ENCODE measurements around the gene CACNA2D3. TPM values are rescaled to one million over a fixed set of nuclear protein-coding genes. Genes with fewer than 3 reads are reported as not detected.

The CACNA2D3 gene
- total RNA-seq, 6 donors from 2014 or later, result 2.9 to 16.8 (median 4.9) TPM

DNA sequence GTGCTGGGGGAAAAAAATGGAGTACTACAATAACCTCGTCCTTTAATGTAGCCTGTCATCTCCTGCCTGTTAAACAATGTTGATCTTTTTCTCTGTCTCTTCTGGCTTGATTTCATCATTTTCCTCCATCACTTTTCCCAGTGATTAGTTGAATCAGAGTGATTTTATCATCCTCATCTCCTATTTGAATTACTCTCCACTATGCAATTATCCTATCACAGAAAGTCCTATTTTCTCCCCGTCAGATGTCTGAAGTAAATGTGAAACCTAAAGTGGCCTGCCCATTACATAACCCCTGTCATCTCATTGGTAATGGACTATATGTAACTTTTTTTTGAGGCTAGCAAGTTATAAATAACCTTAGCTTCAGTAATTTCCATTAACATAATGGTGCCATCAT, 201.8 kb downstream of the CACNA2D3 start:
- H3K4me1 ChIP-seq, result no peaks in the 10 kb centered on the region
- no peaks in the 10 kb centered on the region for H3K36me3 ChIP-seq
- 81 to 84% methylated on average over 2 of the region's 2 CpGs for WGBS, 2 donors
- no peak overlapping the region for H3K27ac ChIP-seq
- ATAC-seq (ENCODE audit: low FRiP score in 2 of 2), result no peak
- H3K27me3 ChIP-seq, result no peaks in the 10 kb centered on the region
- no peak overlapping the region for H3K4me3 ChIP-seq
- no peaks in the 10 kb centered on the region for H3K9me3 ChIP-seq
- TF ChIP-seq CTCF (IDR thresholded peaks at IDR 0.05) (no peak), POLR2AphosphoS5 (IDR thresholded peaks at IDR 0.05) (no peak), EP300 (IDR thresholded peaks at IDR 0.05) (no peak), POLR2A (IDR thresholded peaks at IDR 0.05) (no peak)
- no peak for DNase-seq

GRCh38 chr3:54326951-54327350, 204.6 kb downstream of the CACNA2D3 start:
- no peak overlapping the region for H3K4me3 ChIP-seq
- 67 to 74% methylated on average over 7 of the region's 7 CpGs for WGBS, 2 donors
- DNase-seq (no peak), ATAC-seq (ENCODE audit: low FRiP score in 2 of 2) (no peak)
- no peaks in the 10 kb centered on the region for H3K36me3 ChIP-seq
- H3K4me1 ChIP-seq, result no peaks in the 10 kb centered on the region
- no peak overlapping the region for H3K27ac ChIP-seq
- no peaks in the 10 kb centered on the region for H3K9me3 ChIP-seq
- no peak for TF ChIP-seq POLR2A (IDR thresholded peaks at IDR 0.05)
- no peak for TF ChIP-seq POLR2AphosphoS5 (IDR thresholded peaks at IDR 0.05)
- TF ChIP-seq CTCF (IDR thresholded peaks at IDR 0.05), result no peak
- no peak for TF ChIP-seq EP300 (IDR thresholded peaks at IDR 0.05)
- H3K27me3 ChIP-seq, result no peaks in the 10 kb centered on the region

DNA sequence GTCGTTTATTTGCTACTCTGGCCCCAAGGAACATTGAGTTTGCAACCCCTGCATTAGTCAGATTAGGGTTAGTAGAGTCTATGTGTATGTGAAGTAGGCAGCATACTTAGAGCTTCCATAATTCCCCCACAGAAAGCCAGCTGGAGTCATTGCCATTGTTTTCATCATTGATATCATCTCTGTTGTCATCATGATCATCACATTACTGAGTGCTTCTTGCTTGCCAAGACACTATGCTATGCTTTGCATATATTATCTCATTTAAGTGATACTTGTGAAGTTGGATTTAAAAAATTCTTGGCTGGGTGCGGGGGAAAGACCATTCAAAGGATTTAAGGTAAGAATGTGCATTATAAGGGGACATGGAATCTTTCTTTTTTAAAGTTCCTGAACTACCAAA, 209.0 kb downstream of the CACNA2D3 start:
- H3K27ac ChIP-seq, result no peak overlapping the region
- H3K27me3 ChIP-seq, result no peaks in the 10 kb centered on the region
- no peaks in the 10 kb centered on the region for H3K36me3 ChIP-seq
- DNase-seq (no peak), ATAC-seq (ENCODE audit: low FRiP score in 2 of 2) (no peak)
- TF ChIP-seq POLR2AphosphoS5 (IDR thresholded peaks at IDR 0.05) (no peak), EP300 (IDR thresholded peaks at IDR 0.05) (no peak), POLR2A (IDR thresholded peaks at IDR 0.05) (no peak), CTCF (IDR thresholded peaks at IDR 0.05) (no peak)
- H3K4me1 ChIP-seq, result no peaks in the 10 kb centered on the region
- no peak overlapping the region for H3K4me3 ChIP-seq
- H3K9me3 ChIP-seq, result no peaks in the 10 kb centered on the region
- 77 to 91% methylated on average over 2 of the region's 2 CpGs for WGBS, 2 donors

GRCh38 chr3:54337846-54338245, 215.5 kb downstream of the CACNA2D3 start:
- Histone ChIP-seq H3K27me3 (no peaks in the 10 kb centered on the region), H3K4me3 (no peak overlapping the region), H3K9me3 (no peaks in the 10 kb centered on the region), H3K27ac (no peak overlapping the region), H3K36me3 (no peaks in the 10 kb centered on the region), H3K4me1 (no peaks in the 10 kb centered on the region)
- no peak for ATAC-seq (ENCODE audit: low FRiP score in 2 of 2)
- no peak for TF ChIP-seq POLR2A (IDR thresholded peaks at IDR 0.05)
- TF ChIP-seq CTCF (IDR thresholded peaks at IDR 0.05), result no peak
- TF ChIP-seq EP300 (IDR thresholded peaks at IDR 0.05), result no peak
- TF ChIP-seq POLR2AphosphoS5 (IDR thresholded peaks at IDR 0.05), result no peak
- no peak for DNase-seq
- 56 to 72% methylated on average over 6 of the region's 6 CpGs for WGBS, 2 donors

DNA sequence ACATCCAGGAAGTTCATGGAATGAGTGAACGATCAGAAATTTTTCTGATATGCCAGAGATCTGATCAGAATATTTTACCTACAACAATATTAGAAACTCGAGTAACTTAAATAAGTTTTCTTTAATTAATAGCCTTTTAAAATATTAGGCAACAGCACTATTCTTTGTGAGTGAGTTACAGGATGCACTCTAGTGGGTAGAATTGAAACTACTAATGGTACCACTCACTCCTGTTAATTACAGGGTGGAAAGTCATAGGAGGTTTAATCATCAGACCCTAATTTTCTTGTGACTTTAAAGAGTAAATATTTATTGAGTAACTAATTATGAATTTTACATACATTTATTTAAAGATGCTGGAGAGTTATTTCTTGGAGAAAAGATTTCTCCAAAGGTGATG, 217.3 kb downstream of the CACNA2D3 start:
- H3K27me3 ChIP-seq, result no peaks in the 10 kb centered on the region
- ATAC-seq (ENCODE audit: low FRiP score in 2 of 2) (no peak), DNase-seq (no peak)
- no peaks in the 10 kb centered on the region for H3K36me3 ChIP-seq
- no peak overlapping the region for H3K4me3 ChIP-seq
- 57 to 59% methylated on average over 2 of the region's 2 CpGs for WGBS, 2 donors
- H3K27ac ChIP-seq, result no peak overlapping the region
- no peaks in the 10 kb centered on the region for H3K9me3 ChIP-seq
- H3K4me1 ChIP-seq, result no peaks in the 10 kb centered on the region
- TF ChIP-seq POLR2AphosphoS5 (IDR thresholded peaks at IDR 0.05) (no peak), POLR2A (IDR thresholded peaks at IDR 0.05) (no peak), CTCF (IDR thresholded peaks at IDR 0.05) (no peak), EP300 (IDR thresholded peaks at IDR 0.05) (no peak)

All from upper lobe of left lung (tissue), 6 donors.